ENCODE results near the gene GBA2. TPM values are rescaled to one million over a fixed set of nuclear protein-coding genes. Genes with fewer than 3 reads are reported as not detected.

Gene GBA2
- total RNA-seq, 1 donor from 2014 or later = 53.7 TPM

GRCh38 chr9:35700031-35700430 lies 49.0 kb downstream of the GBA2 start:
- H3K36me3 ChIP-seq (ENCODE audit: control insufficient read depth, insufficient read depth, low read length) = peaks cover 12% of the 10 kb centered on the region
- TF ChIP-seq, protein P1, sequence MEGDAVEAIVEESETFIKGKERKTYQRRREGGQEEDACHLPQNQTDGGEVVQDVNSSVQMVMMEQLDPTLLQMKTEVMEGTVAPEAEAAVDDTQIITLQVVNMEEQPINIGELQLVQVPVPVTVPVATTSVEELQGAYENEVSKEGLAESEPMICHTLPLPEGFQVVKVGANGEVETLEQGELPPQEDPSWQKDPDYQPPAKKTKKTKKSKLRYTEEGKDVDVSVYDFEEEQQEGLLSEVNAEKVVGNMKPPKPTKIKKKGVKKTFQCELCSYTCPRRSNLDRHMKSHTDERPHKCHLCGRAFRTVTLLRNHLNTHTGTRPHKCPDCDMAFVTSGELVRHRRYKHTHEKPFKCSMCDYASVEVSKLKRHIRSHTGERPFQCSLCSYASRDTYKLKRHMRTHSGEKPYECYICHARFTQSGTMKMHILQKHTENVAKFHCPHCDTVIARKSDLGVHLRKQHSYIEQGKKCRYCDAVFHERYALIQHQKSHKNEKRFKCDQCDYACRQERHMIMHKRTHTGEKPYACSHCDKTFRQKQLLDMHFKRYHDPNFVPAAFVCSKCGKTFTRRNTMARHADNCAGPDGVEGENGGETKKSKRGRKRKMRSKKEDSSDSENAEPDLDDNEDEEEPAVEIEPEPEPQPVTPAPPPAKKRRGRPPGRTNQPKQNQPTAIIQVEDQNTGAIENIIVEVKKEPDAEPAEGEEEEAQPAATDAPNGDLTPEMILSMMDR (IDR thresholded peaks at IDR 0.05; ENCODE audit: insufficient read depth, low read length, poor library complexity, severe bottlenecking) = no peak

GRCh38 chr9:35698231-35698630 lies 50.8 kb downstream of the GBA2 start:
- Histone ChIP-seq H3K4me3 (ENCODE audit: low read depth, low read length) (no peak overlapping the region), H3K27me3 (ENCODE audit: control insufficient read depth, insufficient read depth, low read length) (no peaks in the 10 kb centered on the region), H3K36me3 (ENCODE audit: control insufficient read depth, insufficient read depth, low read length) (peaks cover 7% of the 10 kb centered on the region)
- DNase-seq (ENCODE audit: low read depth) = no peak
- TF ChIP-seq, protein P1 (IDR thresholded peaks at IDR 0.05; ENCODE audit: insufficient read depth, low read length, poor library complexity, severe bottlenecking) = no peak

More at GRCh38 chr9:35700031-35700430, 49.0 kb downstream of the GBA2 start:
- DNase-seq (ENCODE audit: low read depth) = no peak
- H3K27me3 ChIP-seq (ENCODE audit: control insufficient read depth, insufficient read depth, low read length) = no peaks in the 10 kb centered on the region
- H3K4me3 ChIP-seq (ENCODE audit: low read depth, low read length) = no peak overlapping the region

- Histone ChIP-seq H3K36me3 (ENCODE audit: control insufficient read depth, insufficient read depth, low read length) (peaks cover 7% of the 10 kb centered on the region), H3K27me3 (ENCODE audit: control insufficient read depth, insufficient read depth, low read length) (no peaks in the 10 kb centered on the region), H3K4me3 (ENCODE audit: low read depth, low read length) (no peak overlapping the region)
- TF ChIP-seq, protein P1 (IDR thresholded peaks at IDR 0.05; ENCODE audit: insufficient read depth, low read length, poor library complexity, severe bottlenecking) = no peak
- no peak for DNase-seq (ENCODE audit: low read depth)
Measured at GRCh38 chr9:35697486-35697885, 51.5 kb downstream of the GBA2 start.

DNA sequence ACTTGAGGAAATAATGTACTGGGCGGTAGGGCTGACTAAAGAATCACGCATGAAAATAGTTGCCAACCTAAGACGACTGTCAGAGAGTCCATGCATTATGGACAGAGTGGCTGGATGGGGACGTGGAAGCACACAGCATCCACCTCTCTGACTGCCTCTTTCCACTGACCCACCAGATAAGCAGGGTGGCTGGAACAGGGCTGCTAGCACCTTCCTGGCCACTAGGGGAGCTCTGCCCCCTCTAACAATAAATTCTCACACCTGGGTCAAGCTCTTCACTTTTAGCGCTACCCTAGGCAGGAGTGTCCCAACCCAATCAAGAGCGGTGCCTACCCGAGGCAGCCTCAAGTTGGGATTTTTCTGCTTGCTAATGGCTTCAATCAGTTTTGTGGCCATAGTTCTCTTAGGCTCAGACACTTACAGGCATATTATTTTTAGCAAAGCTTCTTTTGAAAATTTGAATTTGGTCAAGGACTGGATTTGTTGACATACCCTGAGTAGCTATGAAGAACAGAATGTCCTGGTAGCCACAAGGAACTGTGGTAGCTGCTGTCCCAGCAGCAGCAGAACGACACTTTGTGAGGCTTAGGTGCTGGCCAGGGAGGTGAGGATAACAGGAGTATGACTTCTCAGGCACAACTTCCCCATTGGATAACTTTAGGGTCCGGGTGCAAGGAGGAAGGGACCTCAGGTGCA lies 52.4 kb downstream of the GBA2 start:
- no peak for DNase-seq (ENCODE audit: low read depth)
- H3K36me3 ChIP-seq (ENCODE audit: control insufficient read depth, insufficient read depth, low read length) = peaks cover 4% of the 10 kb centered on the region
- no peak overlapping the region for H3K4me3 ChIP-seq (ENCODE audit: low read depth, low read length)
- TF ChIP-seq, protein P1 (IDR thresholded peaks at IDR 0.05; ENCODE audit: insufficient read depth, low read length, poor library complexity, severe bottlenecking) = peak; percentile 94
- no peaks in the 10 kb centered on the region for H3K27me3 ChIP-seq (ENCODE audit: control insufficient read depth, insufficient read depth, low read length)

DNA sequence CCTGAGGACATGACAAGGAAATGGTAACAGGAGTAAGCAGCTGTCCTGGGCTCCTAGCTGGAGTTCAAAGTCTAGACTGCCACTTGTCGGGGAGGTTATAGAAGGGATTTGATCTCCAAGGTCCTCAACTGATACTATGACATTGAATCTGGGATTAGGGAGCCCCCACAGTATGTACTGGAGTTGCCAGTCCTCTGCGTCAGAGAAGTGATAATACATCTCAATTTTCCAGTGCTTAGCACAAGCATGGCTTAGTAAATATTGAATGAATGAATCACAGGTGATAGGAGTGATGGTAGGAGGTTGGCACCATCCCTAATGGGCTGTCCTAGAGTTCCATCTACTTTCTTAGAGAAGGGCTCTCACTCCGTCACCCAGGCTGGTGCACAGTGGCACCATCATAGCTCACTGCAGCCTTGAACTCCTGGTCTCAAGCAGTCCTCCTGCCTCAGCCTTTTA lies 53.1 kb downstream of the GBA2 start:
- Histone ChIP-seq H3K27me3 (ENCODE audit: control insufficient read depth, insufficient read depth, low read length) (no peaks in the 10 kb centered on the region), H3K36me3 (ENCODE audit: control insufficient read depth, insufficient read depth, low read length) (peaks cover 4% of the 10 kb centered on the region), H3K4me3 (ENCODE audit: low read depth, low read length) (no peak overlapping the region)
- TF ChIP-seq, protein P1 (IDR thresholded peaks at IDR 0.05; ENCODE audit: insufficient read depth, low read length, poor library complexity, severe bottlenecking) = no peak
- DNase-seq (ENCODE audit: low read depth) = no peak
